ENCODE results near the gene AKR7A2.

DNA sequence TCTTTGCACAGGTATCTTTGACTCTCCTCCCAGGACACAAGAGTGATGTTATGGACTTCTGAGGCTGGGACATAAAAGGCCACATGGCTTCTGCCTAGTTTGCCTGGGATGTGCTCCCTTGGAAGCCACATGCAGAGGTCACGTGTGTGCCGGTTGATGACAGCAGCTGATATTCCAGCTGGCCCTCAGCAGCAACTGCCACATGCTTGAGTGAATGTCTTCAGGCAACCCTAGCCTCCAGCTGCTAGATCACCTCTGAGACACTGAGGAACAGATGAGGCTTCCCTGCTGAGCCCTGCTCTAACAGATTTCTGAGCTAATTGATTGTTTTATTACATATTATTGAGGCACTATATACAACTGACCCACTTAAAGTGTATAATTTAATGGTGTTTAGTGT lies 11.7 kb downstream of the AKR7A2 start:
- TF ChIP-seq, protein P1, sequence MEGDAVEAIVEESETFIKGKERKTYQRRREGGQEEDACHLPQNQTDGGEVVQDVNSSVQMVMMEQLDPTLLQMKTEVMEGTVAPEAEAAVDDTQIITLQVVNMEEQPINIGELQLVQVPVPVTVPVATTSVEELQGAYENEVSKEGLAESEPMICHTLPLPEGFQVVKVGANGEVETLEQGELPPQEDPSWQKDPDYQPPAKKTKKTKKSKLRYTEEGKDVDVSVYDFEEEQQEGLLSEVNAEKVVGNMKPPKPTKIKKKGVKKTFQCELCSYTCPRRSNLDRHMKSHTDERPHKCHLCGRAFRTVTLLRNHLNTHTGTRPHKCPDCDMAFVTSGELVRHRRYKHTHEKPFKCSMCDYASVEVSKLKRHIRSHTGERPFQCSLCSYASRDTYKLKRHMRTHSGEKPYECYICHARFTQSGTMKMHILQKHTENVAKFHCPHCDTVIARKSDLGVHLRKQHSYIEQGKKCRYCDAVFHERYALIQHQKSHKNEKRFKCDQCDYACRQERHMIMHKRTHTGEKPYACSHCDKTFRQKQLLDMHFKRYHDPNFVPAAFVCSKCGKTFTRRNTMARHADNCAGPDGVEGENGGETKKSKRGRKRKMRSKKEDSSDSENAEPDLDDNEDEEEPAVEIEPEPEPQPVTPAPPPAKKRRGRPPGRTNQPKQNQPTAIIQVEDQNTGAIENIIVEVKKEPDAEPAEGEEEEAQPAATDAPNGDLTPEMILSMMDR (IDR thresholded peaks at IDR 0.05) = no peak
- no peak for TF ChIP-seq POLR2A (IDR thresholded peaks at IDR 0.05)

Data from testis (tissue), 2 donors.